H9 (cell line): ENCODE data around the gene RBM38. TPM values are rescaled to one million over a fixed set of nuclear protein-coding genes. Genes with fewer than 3 reads are reported as not detected.

ENCODE experiments used
- DNase-seq: peaks from one replicate; pipeline ENCODE4 v3.0.0-alpha.2; 2017
- H2AFZ ChIP-seq: one replicate; pipeline ENCODE4 v1.6.1; 2013; ENCODE audit warnings: mild to moderate bottlenecking, low read length, control low read depth, moderate library complexity
- H2AK5ac ChIP-seq: 2 replicates; pipeline ENCODE4 v1.6.1; 2013; ENCODE audit warnings: low read length, control low read depth, mixed read lengths; ENCODE audit not compliant: insufficient read length
- H2BK120ac ChIP-seq: one replicate; pipeline ENCODE4 v1.6.1; 2013; ENCODE audit warnings: low read depth, mild to moderate bottlenecking, low read length, control low read depth, inconsistent platforms; ENCODE audit not compliant: poor library complexity, severe bottlenecking
- H2BK12ac ChIP-seq: 2 replicates; pipeline ENCODE4 v1.6.1; 2013; ENCODE audit warnings: low read length, control low read depth, mixed read lengths, low read depth; ENCODE audit not compliant: insufficient read length
- H2BK15ac ChIP-seq: 2 replicates; pipeline ENCODE4 v1.6.1; 2013; ENCODE audit warnings: low read depth, low read length, control low read depth
- H2BK20ac ChIP-seq: one replicate; pipeline ENCODE4 v1.6.1; 2013; ENCODE audit warnings: low read depth, mild to moderate bottlenecking, low read length, control low read depth, inconsistent platforms; ENCODE audit not compliant: poor library complexity, severe bottlenecking
- H2BK5ac ChIP-seq: 2 replicates; pipeline ENCODE4 v1.6.1; 2013; ENCODE audit warnings: low read length, control low read depth, mixed read lengths; ENCODE audit not compliant: insufficient read length
- H3K14ac ChIP-seq: 2 replicates; pipeline ENCODE4 v1.6.1; 2013; ENCODE audit warnings: low read length, control low read depth; ENCODE audit not compliant: insufficient read depth
- H3K18ac ChIP-seq: 2 replicates; pipeline ENCODE4 v1.6.1; 2013; ENCODE audit warnings: low read depth, mild to moderate bottlenecking, mixed read lengths, low read length, control low read depth; ENCODE audit not compliant: insufficient read length
- H3K23ac ChIP-seq: 2 replicates; pipeline ENCODE4 v1.6.1; 2013; ENCODE audit warnings: low read length, control low read depth, mixed read lengths, low read depth; ENCODE audit not compliant: insufficient read length
- H3K23me2 ChIP-seq: 2 replicates; pipeline ENCODE4 v1.6.1; 2013; ENCODE audit warnings: low read depth, mild to moderate bottlenecking, mixed read lengths, low read length, control low read depth; ENCODE audit not compliant: insufficient read length, poor library complexity, severe bottlenecking
- H3K27ac ChIP-seq: 2 replicates; pipeline ENCODE4 v1.5.1; 2013; ENCODE audit warnings: low read length, control low read depth, mixed read lengths, low read depth; ENCODE audit not compliant: insufficient read length
- H3K27me3 ChIP-seq: 2 replicates; pipeline ENCODE4 v1.6.1; 2013; ENCODE audit warnings: low read length, control low read depth, inconsistent platforms; ENCODE audit not compliant: insufficient read depth
- H3K4ac ChIP-seq: 2 replicates; pipeline ENCODE4 v1.6.1; 2013; ENCODE audit warnings: low read depth, mild to moderate bottlenecking, control low read depth, inconsistent platforms, low read length, moderate library complexity
- H3K4me1 ChIP-seq: 2 replicates; pipeline ENCODE4 v1.6.1; 2013; ENCODE audit warnings: low read length, control low read depth, inconsistent platforms; ENCODE audit not compliant: insufficient read depth
- H3K4me2 ChIP-seq: 2 replicates; pipeline ENCODE4 v1.6.1; 2013; ENCODE audit warnings: low read length, control low read depth, mixed read lengths; ENCODE audit not compliant: insufficient read length, insufficient read depth
- H3K56ac ChIP-seq: 2 replicates; pipeline ENCODE4 v1.6.1; 2013; ENCODE audit warnings: low read depth, mild to moderate bottlenecking, mixed read lengths, low read length, control low read depth; ENCODE audit not compliant: insufficient read length
- H3K79me1 ChIP-seq: 2 replicates; pipeline ENCODE4 v1.6.1; 2013; ENCODE audit warnings: low read depth, mild to moderate bottlenecking, moderate library complexity, low read length, control low read depth, inconsistent platforms; ENCODE audit not compliant: insufficient read depth, poor library complexity, severe bottlenecking
- H3K79me2 ChIP-seq: 2 replicates; pipeline ENCODE4 v1.6.1; 2013; ENCODE audit warnings: low read length, control low read depth, inconsistent platforms; ENCODE audit not compliant: insufficient read depth
- H3K9ac ChIP-seq: 2 replicates; pipeline ENCODE4 v1.6.1; 2013; ENCODE audit warnings: low read length, control low read depth, mixed read lengths; ENCODE audit not compliant: insufficient read length; ENCODE audit errors: extremely low read depth
- H3K9me3 ChIP-seq: one replicate; pipeline ENCODE4 v1.6.1; 2013; ENCODE audit warnings: low read depth, low read length, inconsistent platforms; ENCODE audit not compliant: control insufficient read depth
- H3T11ph ChIP-seq: one replicate; pipeline ENCODE4 v1.6.1; 2013; ENCODE audit warnings: mild to moderate bottlenecking, low read length, control low read depth, inconsistent platforms
- H4K20me1 ChIP-seq: one replicate; pipeline ENCODE4 v1.6.1; 2013; ENCODE audit not compliant: control insufficient read depth, insufficient read length, insufficient read depth
- H4K5ac ChIP-seq: 2 replicates; pipeline ENCODE4 v1.6.1; 2013; ENCODE audit warnings: low read depth, mild to moderate bottlenecking, mixed read lengths, low read length, control low read depth; ENCODE audit not compliant: insufficient read length
- H4K8ac ChIP-seq: replicated peaks from 2 replicates; pipeline ENCODE4 v1.6.1; 2013; ENCODE audit warnings: low read length, control low read depth, mixed read lengths, low read depth; ENCODE audit not compliant: insufficient read length
- H4K91ac ChIP-seq: 2 replicates; pipeline ENCODE4 v1.6.1; 2013; ENCODE audit warnings: low read depth, mild to moderate bottlenecking, moderate library complexity, mixed read lengths, low read length, control low read depth; ENCODE audit not compliant: insufficient read length
- H3K27ac Mint-ChIP-seq, 3 experiments: 2 replicates in 2 of 3; 3 replicates in 1 of 3; pipeline ENCODE4 v1.8.0; 2020 to 2021; ENCODE audit warnings: mixed read lengths in 3 of 3, mild to moderate bottlenecking in 1 of 3, moderate library complexity in 1 of 3
- H3K27me3 Mint-ChIP-seq: 2 replicates; pipeline ENCODE4 v1.8.0; 2021; ENCODE audit warnings: low read depth, mild to moderate bottlenecking, moderate library complexity, mixed read lengths
- H3K36me3 Mint-ChIP-seq, 3 experiments: 2 replicates in 2 of 3; 3 replicates in 1 of 3; pipeline ENCODE4 v1.8.0; 2020 to 2021; ENCODE audit warnings: low read depth in 3 of 3, mixed read lengths in 3 of 3; ENCODE audit not compliant: insufficient read depth in 1 of 3
- H3K4me1 Mint-ChIP-seq, 2 experiments: 2 replicates each; pipeline ENCODE4 v1.8.0; 2020; ENCODE audit warnings: mixed read lengths in 2 of 2
- H3K4me3 Mint-ChIP-seq, 2 experiments: 2 replicates in 1 of 2; 3 replicates in 1 of 2; pipeline ENCODE4 v1.8.0; 2020 to 2021; ENCODE audit warnings: mild to moderate bottlenecking in 2 of 2, mixed read lengths in 2 of 2, moderate library complexity in 1 of 2
- H3K9me3 Mint-ChIP-seq, 2 experiments: 2 replicates in 1 of 2; 3 replicates in 1 of 2; pipeline ENCODE4 v1.8.0; 2020; ENCODE audit warnings: mild to moderate bottlenecking in 2 of 2, mixed read lengths in 2 of 2, moderate library complexity in 1 of 2
- CTCF ChIP-seq: fragments of 200-600 bp; sonication (generic); conservative IDR thresholded peaks from 3 replicates; pipeline ENCODE4 v1.8.0; 2021; ENCODE audit warnings: antibody characterized with exemption, mild to moderate bottlenecking
- WGBS: extraction: QIAGEN DNeasy Blood & Tissue Kit; methylation state at CpG from one replicate; pipeline ENCODE4 v1.1.7; 2013; ENCODE audit warnings: missing lambda C conversion rate, low lambda C conversion rate, mixed read lengths; ENCODE audit not compliant: insufficient read length; ENCODE audit errors: extremely low coverage; 5-methylcytosine and 5-hydroxymethylcytosine counted together
- total RNA-seq: library from RNA; stranded (reverse); gene quantifications from 2 replicates; pipeline ENCODE4 v1.2.1, GENCODE V29; 2021

Gene RBM38
- total RNA-seq, 1 experiment from 2014 or later = 66.8 TPM

- no peaks in the 10 kb centered on the region for H3K9me3 Mint-ChIP-seq
- Histone ChIP-seq H3K4me1 (no peaks in the 10 kb centered on the region), H2AFZ (no peak overlapping the region), H3K4me2 (no peak overlapping the region), H3K23me2 (no peaks in the 10 kb centered on the region), H3K27ac (no peak overlapping the region), H3K23ac (no peak overlapping the region), H2BK120ac (no peak overlapping the region), H3K9ac (no peak overlapping the region), H2BK20ac (no peak overlapping the region), H3K9me3 (no peaks in the 10 kb centered on the region), H4K5ac (no peak overlapping the region), H2AK5ac (no peak overlapping the region), H3K18ac (no peak overlapping the region), H3K27me3 (no peaks in the 10 kb centered on the region), H3K79me2 (no peaks in the 10 kb centered on the region), H4K20me1 (no peaks in the 10 kb centered on the region), H3K56ac (no peak overlapping the region), H4K91ac (no peak overlapping the region), H3K4ac (no peak overlapping the region), H2BK15ac (no peak overlapping the region), H4K8ac (no peak overlapping the region), H3T11ph (no peak overlapping the region), H3K79me1 (no peaks in the 10 kb centered on the region), H3K14ac (no peak overlapping the region), H2BK5ac (no peak overlapping the region), H2BK12ac (no peak overlapping the region)
- peaks cover 2% of the 10 kb centered on the region for H3K27me3 Mint-ChIP-seq
- H3K27ac Mint-ChIP-seq = peak overlapping the region in 1 of 3 experiments; percentile 82; a peak in 1 of 7 replicates
- WGBS = no CpG with 5 or more reads among the region's 10 CpGs
- H3K36me3 Mint-ChIP-seq = peaks cover 0 to 1% (median under 1%) of the 10 kb centered on the region in 3 experiments; a peak in 3 of 7 replicates
- no peak overlapping the region for H3K4me3 Mint-ChIP-seq
- H3K4me1 Mint-ChIP-seq = peaks cover 3 to 16% of the 10 kb centered on the region in 2 experiments; a peak in 2 of 4 replicates
- no peak for DNase-seq
- TF ChIP-seq CTCF = no peak
Observed at GRCh38 chr20:57413986-57414385, 22.8 kb downstream of the RBM38 start.
